Nephron progenitor cell (in vitro differentiated cells): Measurements from ENCODE around the gene ETNK1.

Experiments
- DNase-seq: peaks from one replicate; pipeline ENCODE4 v3.0.0; 2021
- H3K27ac Mint-ChIP-seq: 2 replicates; pipeline ENCODE4 v1.8.0; 2021; ENCODE audit warnings: mild to moderate bottlenecking, moderate library complexity, mixed read lengths
- H3K27me3 Mint-ChIP-seq: 2 replicates; pipeline ENCODE4 v1.8.0; 2021; ENCODE audit warnings: mild to moderate bottlenecking, low read depth, mixed read lengths; ENCODE audit not compliant: poor library complexity
- H3K36me3 Mint-ChIP-seq: 2 replicates; pipeline ENCODE4 v1.8.0; 2021; ENCODE audit warnings: low read depth, mixed read lengths
- H3K4me1 Mint-ChIP-seq: 2 replicates; pipeline ENCODE4 v1.8.0; 2021; ENCODE audit warnings: mixed read lengths
- H3K4me3 Mint-ChIP-seq: 2 replicates; pipeline ENCODE4 v1.8.0; 2021; ENCODE audit warnings: mild to moderate bottlenecking, moderate library complexity, mixed read lengths
- H3K9me3 Mint-ChIP-seq: 2 replicates; pipeline ENCODE4 v1.8.0; 2021; ENCODE audit warnings: mild to moderate bottlenecking, moderate library complexity, mixed read lengths
- CTCF ChIP-seq: fragments of 200-600 bp; sonication (generic); IDR thresholded peaks from 2 replicates; pipeline ENCODE4 v1.5.0; 2021; ENCODE audit warnings: antibody characterized with exemption

Gene ETNK1

GRCh38 chr12:22640851-22641250, 15.9 kb downstream of the ETNK1 start:
- Mint-ChIP-seq H3K27me3 (no peaks in the 10 kb centered on the region), H3K27ac (peak overlapping the region; percentile 75), H3K4me3 (no peak overlapping the region), H3K36me3 (peaks cover 22% of the 10 kb centered on the region), H3K9me3 (no peaks in the 10 kb centered on the region), H3K4me1 (peaks cover 1% of the 10 kb centered on the region)
- DNase-seq, result no peak
- TF ChIP-seq CTCF, result no peak

- Mint-ChIP-seq H3K27ac (peak overlapping the region; percentile 75), H3K27me3 (no peaks in the 10 kb centered on the region), H3K9me3 (no peaks in the 10 kb centered on the region), H3K4me3 (no peak overlapping the region), H3K4me1 (no peaks in the 10 kb centered on the region), H3K36me3 (peaks cover 19% of the 10 kb centered on the region)
- no peak for TF ChIP-seq CTCF
- no peak for DNase-seq
Measured at GRCh38 chr12:22641353-22642053, 16.5 kb downstream of the ETNK1 start.

GRCh38 chr12:22648668-22649067, 23.7 kb downstream of the ETNK1 start:
- DNase-seq, result no peak
- peak overlapping the region; percentile 17 for H3K27ac Mint-ChIP-seq
- TF ChIP-seq CTCF, result no peak
- no peaks in the 10 kb centered on the region for H3K27me3 Mint-ChIP-seq
- H3K4me3 Mint-ChIP-seq, result no peak overlapping the region
- H3K4me1 Mint-ChIP-seq, result no peaks in the 10 kb centered on the region
- no peaks in the 10 kb centered on the region for H3K9me3 Mint-ChIP-seq
- peaks cover 63% of the 10 kb centered on the region for H3K36me3 Mint-ChIP-seq

GRCh38 chr12:22653075-22653474, 28.1 kb downstream of the ETNK1 start:
- H3K4me3 Mint-ChIP-seq, result no peak overlapping the region
- peaks cover 61% of the 10 kb centered on the region for H3K36me3 Mint-ChIP-seq
- H3K27ac Mint-ChIP-seq, result peak overlapping the region; percentile 17
- H3K4me1 Mint-ChIP-seq, result no peaks in the 10 kb centered on the region
- no peak for TF ChIP-seq CTCF
- no peak for DNase-seq
- no peaks in the 10 kb centered on the region for H3K27me3 Mint-ChIP-seq
- no peaks in the 10 kb centered on the region for H3K9me3 Mint-ChIP-seq

- DNase-seq, result no peak
- peaks cover 58% of the 10 kb centered on the region for H3K36me3 Mint-ChIP-seq
- TF ChIP-seq CTCF, result no peak
- no peaks in the 10 kb centered on the region for H3K4me1 Mint-ChIP-seq
- H3K4me3 Mint-ChIP-seq, result no peak overlapping the region
- H3K27me3 Mint-ChIP-seq, result no peaks in the 10 kb centered on the region
- H3K9me3 Mint-ChIP-seq, result no peaks in the 10 kb centered on the region
- no peak overlapping the region for H3K27ac Mint-ChIP-seq
Measured at GRCh38 chr12:22653791-22654190, 28.8 kb downstream of the ETNK1 start.

GRCh38 chr12:22656376-22656775, 31.4 kb downstream of the ETNK1 start:
- no peak overlapping the region for H3K4me3 Mint-ChIP-seq
- peaks cover 49% of the 10 kb centered on the region for H3K36me3 Mint-ChIP-seq
- H3K27me3 Mint-ChIP-seq, result no peaks in the 10 kb centered on the region
- no peak overlapping the region for H3K27ac Mint-ChIP-seq
- DNase-seq, result no peak
- no peaks in the 10 kb centered on the region for H3K4me1 Mint-ChIP-seq
- H3K9me3 Mint-ChIP-seq, result no peaks in the 10 kb centered on the region
- no peak for TF ChIP-seq CTCF
